Glomerular endothelial cell (primary cell): ENCODE results near the gene TMTC1. TPM values are rescaled to one million over a fixed set of nuclear protein-coding genes. Genes with fewer than 3 reads are reported as not detected.
"Not testable (repeated sequence)": the region's sequence is repeated elsewhere in the genome, so short reads cannot be mapped to it uniquely, and the experiment has no call there.

Source experiments
- DNase-seq: peaks from one replicate; pipeline ENCODE4 v3.0.0-alpha.2; 2011; ENCODE audit warnings: low read depth, low spot score; ENCODE audit errors: extremely low read depth
- total RNA-seq: library from RNA; depleted of rRNA; stranded (reverse); fragments of >200 nt; gene quantifications from 2 replicates; pipeline ENCODE4 v1.2.3, GENCODE V29; 2015

Gene TMTC1
- total RNA-seq, 1 donor from 2014 or later = 4.7 TPM

DNA sequence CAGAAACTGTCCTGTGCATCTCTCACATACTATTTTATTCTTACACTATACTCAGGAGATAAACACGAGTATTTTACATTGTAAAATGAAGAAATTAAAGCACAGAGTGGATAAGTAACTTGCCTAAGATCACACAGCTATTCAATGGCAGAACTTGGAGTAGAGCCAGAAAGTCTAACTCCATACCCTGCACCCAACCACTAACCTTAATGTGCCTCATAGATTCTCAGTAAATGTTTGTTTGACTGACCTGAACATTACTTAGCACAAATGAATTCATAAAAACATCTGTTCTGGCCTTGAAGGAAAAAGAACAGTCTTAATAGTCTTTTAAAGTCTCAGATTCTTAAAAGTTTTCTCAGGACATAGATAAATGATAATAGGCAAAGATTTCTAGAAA is 202.8 kb downstream of the TMTC1 start:
- no peak for DNase-seq

DNA sequence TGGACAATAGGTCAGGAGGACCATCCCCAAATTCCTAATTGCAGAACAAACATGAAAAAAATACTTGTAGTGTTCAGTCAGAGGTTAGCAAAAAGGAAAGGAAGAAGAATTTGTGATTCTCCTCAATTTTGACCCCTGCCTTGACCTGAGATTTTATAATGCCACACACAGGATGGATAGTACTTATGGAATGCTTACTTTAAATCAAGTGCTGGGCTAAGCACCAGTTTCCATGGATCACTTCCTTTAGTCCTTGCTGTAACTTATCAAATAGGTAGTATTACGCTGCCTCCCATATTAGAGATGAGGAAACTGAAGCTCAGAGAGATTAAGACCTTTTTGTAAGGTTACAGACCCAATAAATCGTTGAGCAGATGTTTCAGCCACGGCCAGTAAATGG is 205.0 kb downstream of the TMTC1 start:
- DNase-seq = no peak

DNA sequence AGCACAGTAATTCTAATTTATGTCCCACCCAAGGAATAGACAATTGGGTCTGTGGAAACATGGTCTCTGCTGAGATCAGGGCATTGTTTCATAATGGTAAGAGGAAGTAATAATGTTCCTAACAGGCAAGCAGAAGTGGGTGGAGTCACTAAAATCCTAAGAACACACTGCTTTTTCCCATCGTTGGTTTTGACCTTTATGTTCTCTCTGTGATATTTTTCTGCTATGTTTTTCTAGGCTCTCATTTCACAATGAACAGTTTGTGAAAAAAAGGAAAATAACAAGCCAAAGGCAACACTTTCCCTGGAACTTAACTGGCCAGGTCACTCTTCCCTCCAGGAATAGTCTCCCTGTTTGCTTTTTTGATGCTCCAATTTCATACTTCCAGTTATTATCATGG is 205.7 kb downstream of the TMTC1 start:
- no peak for DNase-seq

DNA sequence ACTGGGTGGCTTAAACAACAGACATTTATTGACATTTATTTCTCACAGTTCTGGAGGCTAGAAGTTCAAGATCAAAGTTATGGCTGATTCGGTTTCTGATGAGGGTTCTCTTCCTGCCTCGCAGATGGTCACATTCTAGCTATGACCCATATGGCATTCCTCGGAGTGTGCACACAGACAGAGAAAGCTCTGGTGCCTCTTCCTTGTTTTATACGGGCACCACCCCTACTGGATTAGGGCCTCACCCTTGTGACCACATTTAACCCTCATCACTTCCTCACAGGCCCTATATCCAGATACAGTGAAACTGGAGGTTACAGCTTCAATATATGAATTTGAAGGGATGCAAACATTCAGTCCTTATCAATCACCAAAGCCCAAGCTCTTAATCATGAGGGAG is 209.2 kb downstream of the TMTC1 start:
- no peak for DNase-seq

DNA sequence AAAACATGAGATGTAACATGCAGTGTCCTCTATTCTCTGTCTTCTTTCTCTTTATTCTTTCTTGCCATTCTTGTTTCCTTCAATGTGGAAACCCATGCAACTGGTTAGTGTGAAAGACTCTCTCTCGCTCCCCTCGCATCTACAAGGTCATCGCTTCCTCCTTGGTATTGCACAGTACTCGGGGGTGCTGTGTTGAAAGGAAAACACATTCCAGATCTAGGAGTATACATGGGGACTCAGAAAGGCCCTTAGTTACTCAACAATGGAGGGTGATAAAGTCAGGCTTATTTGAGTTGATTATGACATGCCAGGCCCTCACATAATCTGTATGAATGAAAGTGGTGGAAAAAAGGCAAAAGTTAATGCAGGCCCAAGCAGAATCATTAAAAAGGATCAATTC is 210.8 kb downstream of the TMTC1 start:
- no peak for DNase-seq

DNA sequence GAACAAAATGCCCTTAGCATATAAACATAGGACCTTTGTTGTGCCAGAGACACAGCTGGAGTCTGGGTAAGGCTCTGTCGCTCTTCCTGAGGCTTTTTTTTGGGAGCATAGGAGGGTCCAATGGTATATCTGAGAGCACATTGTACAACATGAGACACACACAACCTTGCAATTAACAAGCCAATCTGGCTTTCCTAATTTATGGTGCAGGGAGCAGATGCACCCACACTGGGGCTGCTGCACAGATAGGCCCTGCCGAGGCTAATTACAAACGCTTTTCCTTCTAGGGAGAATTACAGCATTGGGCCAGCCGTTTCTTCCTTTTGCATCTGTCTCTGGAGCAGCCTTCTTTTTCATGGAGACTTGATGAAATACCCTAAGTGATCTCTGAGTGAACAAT is 211.3 kb downstream of the TMTC1 start:
- no peak for DNase-seq

DNA sequence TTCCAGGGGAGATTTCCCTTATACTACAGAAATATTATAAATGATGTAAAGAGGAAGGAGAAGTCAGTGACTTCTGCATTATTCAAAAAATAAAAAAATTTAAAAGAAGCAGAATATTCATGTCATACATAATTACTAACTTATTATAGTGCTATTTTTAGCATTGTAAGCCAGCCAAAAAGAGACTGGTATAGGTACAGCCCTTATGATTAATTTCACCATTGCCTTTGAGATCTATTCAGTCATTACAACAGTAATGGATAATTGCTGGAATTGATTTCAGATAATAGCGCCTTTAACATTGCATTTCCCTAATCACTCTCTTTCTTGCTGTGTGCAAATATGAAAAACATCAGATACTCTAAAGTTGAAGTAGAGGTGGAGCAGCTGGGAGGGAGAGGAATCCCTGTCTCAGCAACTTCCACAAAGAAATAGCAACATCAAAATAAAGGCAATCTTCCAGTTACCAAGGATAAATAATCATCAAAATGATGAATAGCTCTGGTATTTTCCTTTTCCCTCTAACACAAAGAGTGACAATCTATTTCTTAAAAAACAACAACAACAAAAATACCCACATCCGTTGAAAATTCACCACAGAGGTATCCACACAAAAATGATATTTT is 214.5 kb downstream of the TMTC1 start:
- no peak for DNase-seq

DNA sequence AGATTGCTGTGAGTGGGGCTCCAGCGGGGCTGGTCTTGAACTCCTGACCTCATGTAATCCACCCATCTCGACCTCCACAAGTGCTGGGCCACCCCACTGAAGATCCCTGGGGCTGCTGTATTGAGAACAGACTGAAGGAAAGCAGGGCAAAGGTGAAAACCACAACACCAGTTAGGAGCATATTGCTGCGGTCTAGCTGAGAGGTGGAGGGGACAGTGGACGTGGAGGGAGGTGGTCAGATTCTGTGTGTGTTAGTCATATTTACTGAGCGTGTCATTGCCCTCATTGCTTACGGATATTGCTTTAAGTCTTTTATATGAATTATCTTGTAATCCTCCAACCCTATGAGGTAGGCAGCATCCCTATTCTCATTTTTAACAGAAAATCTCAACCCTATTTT is 217.3 kb downstream of the TMTC1 start:
- DNase-seq = no peak

DNA sequence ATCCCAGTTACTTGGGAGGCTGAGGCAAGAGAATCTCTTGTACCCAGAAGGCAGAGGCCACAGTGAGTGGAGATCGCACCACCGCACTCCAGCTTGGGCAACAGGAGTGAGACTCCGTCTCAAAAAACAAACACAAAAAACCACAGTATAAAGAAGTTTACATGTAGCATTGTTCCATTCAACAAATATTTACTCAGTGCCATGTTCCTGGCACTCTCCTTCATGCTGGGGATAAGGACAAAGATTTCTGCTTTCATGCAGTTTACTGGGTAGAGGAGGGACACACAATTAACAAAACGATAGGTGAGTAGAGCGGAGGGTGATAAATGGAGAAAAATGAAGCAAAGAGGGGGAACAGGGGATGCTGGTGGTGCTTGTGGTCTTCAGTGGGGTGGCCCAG is 218.0 kb downstream of the TMTC1 start:
- DNase-seq = no peak

DNA sequence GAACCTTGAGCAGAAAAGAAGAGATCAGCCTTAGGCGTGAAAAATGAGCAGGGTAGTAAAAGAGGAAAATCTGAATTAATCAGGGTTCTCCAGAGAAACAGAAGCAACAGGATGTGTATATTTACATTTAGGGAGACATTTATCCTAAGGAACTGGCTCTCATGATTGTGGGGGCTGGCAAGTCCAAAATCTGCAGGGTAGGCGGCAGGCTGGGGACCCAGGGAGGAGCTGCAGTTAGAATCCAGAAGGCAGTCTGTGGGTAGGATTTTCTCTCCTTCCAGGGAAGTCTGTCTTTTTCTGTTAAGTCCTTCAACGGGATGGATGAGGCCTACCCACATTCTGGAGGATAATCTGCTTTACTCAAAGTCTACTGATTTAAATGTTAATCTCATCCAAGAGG is 218.8 kb downstream of the TMTC1 start:
- DNase-seq = no peak

DNA sequence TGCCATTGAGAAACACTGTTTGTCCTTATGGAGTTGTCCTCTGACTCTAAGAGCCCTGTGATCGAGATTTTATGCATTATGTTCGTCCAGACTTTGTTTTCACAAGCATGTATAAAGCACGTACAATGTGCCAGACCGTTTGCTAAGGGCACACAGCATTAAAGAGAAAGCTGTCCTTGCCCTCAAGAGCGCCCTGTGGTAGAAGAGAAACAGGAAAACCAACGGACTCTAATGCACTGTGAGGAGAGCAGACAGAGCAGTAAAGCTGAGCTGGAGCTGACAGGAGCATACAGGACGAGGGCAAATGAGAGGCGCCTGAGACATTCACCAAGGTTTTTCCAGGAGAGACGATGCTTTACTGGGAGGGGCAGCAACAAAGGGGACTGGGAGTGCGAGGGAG is 220.1 kb downstream of the TMTC1 start:
- DNase-seq = no peak

DNA sequence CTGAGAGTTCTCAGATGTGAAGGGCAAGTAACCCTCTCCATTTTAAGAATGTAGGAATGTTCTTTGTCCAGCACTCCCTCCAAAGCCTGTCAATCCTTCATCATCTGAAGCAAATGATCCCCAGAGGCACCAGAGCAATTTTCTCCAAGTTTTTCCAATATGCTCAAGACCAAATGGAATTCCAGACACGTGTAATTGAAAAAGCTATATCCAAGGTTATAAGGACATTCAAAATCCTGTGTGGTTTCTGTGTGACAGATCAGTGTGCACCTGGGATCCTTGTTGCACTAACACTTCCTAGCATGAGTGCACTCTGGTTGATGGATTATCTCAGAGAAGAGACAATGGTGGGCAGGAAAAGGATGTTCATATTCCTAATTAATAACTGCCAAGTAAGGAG is 220.7 kb downstream of the TMTC1 start:
- no peak for DNase-seq

DNA sequence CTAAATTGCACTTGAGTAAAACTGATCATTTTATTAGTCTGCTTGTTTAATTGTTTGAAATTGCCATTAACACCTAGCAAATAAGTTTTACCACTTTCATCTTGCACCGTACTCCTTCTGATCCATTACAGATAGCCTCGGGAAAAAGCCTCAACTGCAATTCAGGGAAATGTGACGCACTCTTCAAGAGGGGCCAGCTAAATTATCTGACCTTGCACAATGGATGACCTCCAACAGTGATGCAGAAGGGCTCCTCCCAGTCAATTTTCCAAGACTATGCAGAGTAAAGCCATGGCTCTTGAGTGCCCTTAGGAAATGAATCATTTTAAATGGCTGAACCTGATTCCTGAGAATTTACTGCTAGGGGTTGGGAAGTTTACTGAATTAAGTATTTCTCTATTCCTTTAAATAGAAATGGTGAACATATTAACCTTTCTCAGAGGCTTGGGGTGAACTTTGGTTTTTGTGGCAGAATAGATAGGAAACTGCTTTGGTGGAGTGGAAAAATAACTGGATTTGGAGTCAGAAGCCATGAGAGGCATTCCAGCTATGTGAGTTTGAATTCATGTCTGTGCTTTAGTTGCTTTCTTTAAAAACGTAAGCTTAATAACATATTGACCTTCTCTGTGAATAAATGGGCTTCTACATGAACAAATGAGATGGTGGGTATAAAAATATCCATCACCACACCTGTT is 221.5 kb downstream of the TMTC1 start:
- peak; percentile 92 for DNase-seq

DNA sequence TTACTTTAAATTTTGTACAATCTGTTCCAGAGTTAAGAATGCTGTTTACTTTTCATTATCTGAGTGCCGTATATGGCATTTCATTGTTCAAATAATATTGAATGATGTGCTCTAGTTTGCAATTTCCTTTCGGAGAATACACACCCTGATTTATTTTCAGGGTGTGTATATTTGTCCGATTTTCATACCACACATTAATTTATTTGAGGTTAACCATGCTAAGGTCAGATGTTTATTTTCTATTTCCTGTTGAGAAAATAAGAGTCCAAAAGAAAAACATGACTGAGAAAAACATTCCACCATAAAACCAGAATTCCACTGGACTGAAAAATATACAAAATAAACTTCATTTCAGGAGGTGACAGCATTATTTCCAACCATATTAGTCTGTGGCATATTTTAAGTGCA is 222.1 kb downstream of the TMTC1 start:
- DNase-seq = no peak

DNA sequence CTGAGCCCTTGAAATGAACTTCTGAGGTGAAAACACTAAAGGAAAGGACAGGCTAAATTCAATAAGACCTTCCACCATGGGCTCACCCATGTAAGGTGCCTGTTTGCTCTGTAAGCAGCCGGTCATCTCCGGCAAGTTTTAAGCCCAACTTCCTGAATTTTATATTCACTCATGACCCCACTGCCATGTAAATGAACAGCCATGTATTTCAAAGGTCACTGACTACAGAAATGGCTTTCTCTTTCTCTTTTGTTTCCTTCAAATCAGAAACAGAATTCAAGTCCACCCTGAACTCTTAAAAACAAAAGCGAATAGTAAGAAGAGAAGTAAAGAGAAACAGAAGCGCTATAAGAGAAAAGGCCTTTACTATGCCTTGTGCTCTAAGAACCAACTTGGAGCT is 224.5 kb downstream of the TMTC1 start:
- no peak for DNase-seq

DNA sequence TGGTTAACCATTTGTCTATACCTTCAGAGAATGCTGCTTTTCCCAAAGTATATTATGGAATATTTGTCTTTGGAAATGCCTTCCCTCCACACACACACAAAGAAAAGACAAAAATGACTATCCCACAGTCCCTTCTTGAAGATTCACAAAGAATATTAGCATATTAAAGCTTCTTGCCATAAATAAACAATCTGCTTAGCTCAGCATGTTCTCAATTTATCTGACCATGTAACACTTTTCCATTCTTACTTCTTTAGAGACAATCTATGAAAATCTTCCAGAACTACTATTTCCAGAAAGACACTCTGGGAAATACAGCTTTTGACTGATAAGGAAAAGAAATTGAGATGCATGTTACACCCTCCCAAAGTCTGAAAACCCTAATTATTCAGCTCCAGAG is 227.4 kb downstream of the TMTC1 start:
- DNase-seq = no peak

DNA sequence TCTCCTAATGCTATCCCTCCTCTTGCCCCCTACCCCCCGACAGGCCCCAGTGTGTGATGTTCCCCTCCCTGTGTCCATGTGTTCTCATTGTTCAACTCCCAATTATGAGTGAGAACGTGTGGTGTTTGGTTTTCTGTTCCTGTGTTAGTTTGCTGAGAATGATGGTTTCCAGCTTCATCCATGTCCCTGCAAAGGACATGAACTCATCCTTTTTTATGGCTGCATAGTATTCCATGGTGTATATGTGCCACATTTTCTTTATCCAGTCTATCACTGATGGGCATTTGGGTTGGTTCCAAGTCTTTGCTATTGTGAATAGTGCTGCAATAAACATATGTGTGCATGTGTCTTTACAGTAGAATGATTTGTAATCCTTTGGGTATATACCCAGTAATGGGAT is 228.3 kb downstream of the TMTC1 start:
- DNase-seq = not testable (repeated sequence)

DNA sequence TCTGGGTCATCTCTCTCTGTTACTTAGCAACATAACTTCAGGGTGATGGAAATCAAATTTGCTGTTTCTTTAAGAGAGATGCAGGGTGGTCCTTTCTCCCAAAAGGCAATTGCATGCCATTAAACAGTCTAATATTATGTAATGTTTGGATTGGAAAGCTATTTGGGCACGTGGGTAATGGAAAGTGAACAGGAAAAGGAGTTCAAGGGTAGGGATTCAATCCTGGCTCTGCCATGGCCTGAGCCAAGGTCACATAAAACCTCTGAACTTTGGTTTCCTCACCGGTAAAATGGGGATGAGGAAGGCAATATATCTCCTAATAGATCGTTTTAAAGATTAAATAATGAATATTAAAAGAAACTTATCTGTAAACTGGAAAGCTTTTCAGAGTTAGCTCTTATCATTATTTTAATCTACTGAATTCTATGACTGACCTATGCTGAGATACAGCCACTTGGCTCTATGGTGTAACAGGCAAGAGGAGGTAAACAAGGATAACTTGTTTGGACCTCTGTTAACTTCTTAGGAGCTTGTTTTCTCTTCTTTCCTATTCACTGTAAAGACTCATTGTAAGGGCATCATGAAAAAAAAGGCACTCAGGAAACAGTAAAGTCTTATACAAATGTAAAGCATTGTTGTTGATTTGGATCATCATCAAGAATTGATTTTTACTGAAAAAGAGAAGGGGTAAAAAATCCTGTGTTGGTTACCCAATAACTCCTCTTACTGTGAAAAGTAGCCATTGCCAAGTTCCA is 230.6 kb downstream of the TMTC1 start:
- no peak for DNase-seq

DNA sequence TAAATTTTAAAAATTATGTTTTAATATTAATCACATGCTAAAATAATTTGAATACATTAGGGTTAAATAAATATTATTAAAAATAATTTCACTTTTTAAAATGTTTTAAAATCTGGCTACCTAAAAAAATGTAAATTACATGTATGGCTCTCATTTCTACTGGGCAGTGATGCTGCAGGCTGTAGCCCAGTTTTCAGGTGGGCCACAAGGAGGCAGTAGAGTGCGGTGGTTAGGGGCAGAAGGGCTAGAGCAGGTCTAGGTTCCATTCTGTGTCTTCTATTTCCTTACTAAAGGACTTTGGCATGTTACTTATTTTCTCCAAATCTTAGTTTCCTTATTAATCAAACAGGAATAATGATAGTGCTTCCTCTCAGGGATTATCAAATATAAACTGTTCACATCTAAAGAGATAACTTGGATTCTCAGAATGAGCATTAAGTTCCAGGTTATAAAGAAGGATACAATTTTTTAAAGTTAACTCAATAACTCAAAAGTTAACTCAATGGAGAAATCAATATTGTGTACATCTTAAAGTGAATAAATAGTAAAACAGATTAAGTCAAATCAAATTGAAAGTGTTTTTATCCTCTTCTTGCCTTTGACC is 231.3 kb downstream of the TMTC1 start:
- DNase-seq = no peak

DNA sequence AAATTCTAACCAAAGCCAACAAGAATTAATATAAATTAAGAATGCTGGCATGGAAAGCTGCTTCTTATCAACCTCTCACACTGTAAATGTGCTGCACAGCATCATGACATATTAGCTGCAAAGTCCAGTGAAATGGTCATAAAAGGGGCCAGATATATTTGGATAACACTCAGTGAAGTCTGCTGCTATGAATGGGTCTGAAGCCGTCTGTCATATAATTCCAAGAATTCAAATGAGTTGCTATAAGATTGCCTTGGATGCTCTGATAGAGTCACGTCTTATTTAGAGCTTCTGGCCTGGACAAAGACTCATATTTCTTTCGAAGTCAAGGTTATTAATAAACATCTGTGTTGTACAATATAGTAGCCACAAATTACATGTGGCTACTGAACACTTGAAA is 231.9 kb downstream of the TMTC1 start:
- DNase-seq = no peak

DNA sequence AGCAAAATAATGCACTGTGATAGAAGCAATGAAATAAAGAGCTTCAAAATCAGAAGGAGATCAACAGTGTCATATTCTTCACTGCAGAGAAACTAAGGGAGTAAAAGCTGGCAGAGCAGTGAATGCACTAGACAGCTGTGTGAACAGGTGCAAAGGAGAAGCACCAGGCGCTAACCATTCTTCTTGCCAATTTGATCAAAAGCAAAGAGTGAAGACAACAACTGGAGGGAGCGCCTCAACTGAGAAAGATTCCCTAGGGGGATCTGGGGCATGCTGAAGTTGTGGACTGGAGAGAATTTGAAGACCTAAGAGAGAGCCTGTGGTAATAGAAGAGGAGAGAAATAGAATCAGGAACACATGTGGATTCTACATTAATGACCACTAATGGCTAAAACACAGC is 235.9 kb downstream of the TMTC1 start:
- no peak for DNase-seq

DNA sequence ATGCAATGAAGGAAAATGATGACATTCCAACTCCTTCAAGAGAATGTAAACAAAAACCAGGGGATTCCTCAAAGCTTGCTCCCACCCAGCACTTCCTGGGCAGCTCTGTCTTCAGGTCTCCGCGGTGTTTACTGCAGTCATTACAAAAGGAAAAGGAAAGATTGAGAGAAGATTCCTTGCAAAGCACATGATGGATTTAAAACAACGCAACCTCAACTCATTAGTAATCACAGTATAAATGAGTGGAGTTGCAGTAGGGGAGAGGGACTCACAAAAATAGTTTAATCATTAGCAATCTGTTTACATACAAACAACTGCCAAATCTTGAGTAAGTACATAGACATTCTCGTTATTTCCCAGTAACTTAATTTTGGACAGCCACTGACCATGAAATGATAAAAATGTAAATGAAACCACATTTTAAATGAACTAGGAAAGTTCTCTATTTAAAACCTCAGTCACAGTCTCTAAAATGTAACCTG is 236.6 kb downstream of the TMTC1 start:
- no peak for DNase-seq
